A673 (cell line): ENCODE measurements around the gene TMEM232. TPM values are rescaled to one million over a fixed set of nuclear protein-coding genes. Genes with fewer than 3 reads are reported as not detected.

Experiments
- BruUV-seq: library from RNA; stranded (reverse); fragments of 400-500 nt; replicated peaks from 2 replicates; lab custom pipeline; 2021; lab: Mats Ljungman, UMichigan
- CTCF ChIA-PET: fragments of 300-600 bp; sonication (Branson Sonifier 250); formaldehyde crosslinking; loops from one replicate; lab custom pipeline; 2022; ENCODE audit warnings: antibody characterized with exemption; lab: Charles Lee
- POLR2A ChIA-PET: fragments of 300-600 bp; sonication (Branson Sonifier 250); formaldehyde crosslinking; loops from one replicate; lab custom pipeline; 2022; ENCODE audit warnings: antibody characterized with exemption; ENCODE audit not compliant: low non-redundant PET; lab: Charles Lee
- DNase-seq: peaks from one replicate; pipeline ENCODE4 v3.0.0-alpha.2; 2015; ENCODE audit warnings: low spot score
- H3K27ac ChIP-seq: fragments of 200-600 bp; sonication (generic); 2 replicates; pipeline ENCODE4 v1.5.1; 2016; ENCODE audit warnings: mixed run types, low read depth, mild to moderate bottlenecking, mixed read lengths, antibody characterized with exemption, low read length; ENCODE audit not compliant: poor library complexity, severe bottlenecking
- H3K27me3 ChIP-seq: fragments of 200-600 bp; sonication (generic); replicated peaks from 2 replicates; pipeline ENCODE4 v1.6.1; 2017; ENCODE audit warnings: mixed run types, low read depth, mild to moderate bottlenecking, mixed read lengths, antibody characterized with exemption, low read length; ENCODE audit not compliant: insufficient read depth, poor library complexity
- H3K36me3 ChIP-seq: fragments of 200-600 bp; sonication (generic); 2 replicates; pipeline ENCODE4 v1.6.1; 2016; ENCODE audit warnings: mixed run types, mild to moderate bottlenecking, mixed read lengths, antibody characterized with exemption, low read length; ENCODE audit not compliant: insufficient read depth, poor library complexity, severe bottlenecking
- H3K4me1 ChIP-seq: fragments of 200-600 bp; sonication (generic); 2 replicates; pipeline ENCODE4 v1.6.1; 2017; ENCODE audit warnings: mixed run types, mild to moderate bottlenecking, mixed read lengths, antibody characterized with exemption, low read length; ENCODE audit not compliant: insufficient read depth, poor library complexity, severe bottlenecking
- H3K4me3 ChIP-seq: fragments of 200-600 bp; sonication (generic); 2 replicates; pipeline ENCODE4 v1.5.1; 2016; ENCODE audit warnings: low read depth, mixed run types, mild to moderate bottlenecking, mixed read lengths, low read length; ENCODE audit not compliant: poor library complexity, severe bottlenecking
- H3K9me3 ChIP-seq: fragments of 200-600 bp; sonication (generic); 2 replicates; pipeline ENCODE4 v1.6.1; 2016; ENCODE audit warnings: mixed run types, low read depth, mild to moderate bottlenecking, mixed read lengths, antibody characterized with exemption, low read length; ENCODE audit not compliant: poor library complexity, severe bottlenecking
- EZH2 ChIP-seq: fragments of 200-600 bp; sonication (generic); IDR thresholded peaks from 2 replicates; pipeline ENCODE4 v1.6.1; 2017; ENCODE audit warnings: borderline replicate concordance, low read depth, mild to moderate bottlenecking, mixed read lengths, antibody characterized with exemption, low read length; ENCODE audit not compliant: poor library complexity, severe bottlenecking
- intact Hi-C: fragments of 100-400 bp; cut with micrococcal nuclease; formaldehyde crosslinking; loops from one replicate; pipeline ENCODE4 v1.10.0; 2022; ENCODE audit not compliant: unreplicated experiment
- total RNA-seq: library from RNA; stranded (reverse); gene quantifications from 2 replicates; pipeline ENCODE4 v1.2.3, GENCODE V29; 2021
- TF ChIP-seq, protein P1 (sequence below): fragments of 300-800, 200-600 bp; sonication (generic); conservative IDR thresholded peaks from 2 replicates; pipeline ENCODE4 v1.5.1; 2017; ENCODE audit warnings: low read depth, mild to moderate bottlenecking, antibody characterized with exemption, low read length, moderate library complexity, mixed read lengths

Gene TMEM232
- total RNA-seq, 1 experiment from 2014 or later = 0.82 TPM

DNA sequence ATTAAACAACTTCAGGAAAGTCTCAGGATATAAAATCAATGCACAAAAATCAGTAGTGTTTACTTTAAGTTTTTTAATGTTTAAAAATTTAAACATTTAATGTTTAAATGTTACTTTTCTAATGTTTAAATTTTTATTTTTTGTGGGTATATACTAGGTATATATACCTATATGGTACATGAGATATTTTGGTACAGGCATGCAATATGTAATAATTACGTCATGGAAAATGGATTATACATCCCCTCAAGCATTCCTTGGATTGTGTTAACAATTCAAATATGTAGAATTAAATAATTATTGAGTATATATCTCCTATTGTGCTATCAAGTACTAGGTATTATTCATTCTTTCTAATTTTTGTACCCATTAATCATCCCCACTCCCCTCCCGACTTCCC, 291.3 kb downstream of the TMEM232 start:
- Histone ChIP-seq H3K27me3 (no peaks in the 10 kb centered on the region), H3K4me3 (no peak overlapping the region), H3K4me1 (no peaks in the 10 kb centered on the region), H3K9me3 (peaks cover 6% of the 10 kb centered on the region), H3K36me3 (no peaks in the 10 kb centered on the region), H3K27ac (no peak overlapping the region)
- intact Hi-C loops = no loop called here
- no peak for DNase-seq
- no TSS peak for BruUV-seq
- ChIA-PET POLR2A (no interaction called here), CTCF (no interaction called here)
- TF ChIP-seq, protein P1, sequence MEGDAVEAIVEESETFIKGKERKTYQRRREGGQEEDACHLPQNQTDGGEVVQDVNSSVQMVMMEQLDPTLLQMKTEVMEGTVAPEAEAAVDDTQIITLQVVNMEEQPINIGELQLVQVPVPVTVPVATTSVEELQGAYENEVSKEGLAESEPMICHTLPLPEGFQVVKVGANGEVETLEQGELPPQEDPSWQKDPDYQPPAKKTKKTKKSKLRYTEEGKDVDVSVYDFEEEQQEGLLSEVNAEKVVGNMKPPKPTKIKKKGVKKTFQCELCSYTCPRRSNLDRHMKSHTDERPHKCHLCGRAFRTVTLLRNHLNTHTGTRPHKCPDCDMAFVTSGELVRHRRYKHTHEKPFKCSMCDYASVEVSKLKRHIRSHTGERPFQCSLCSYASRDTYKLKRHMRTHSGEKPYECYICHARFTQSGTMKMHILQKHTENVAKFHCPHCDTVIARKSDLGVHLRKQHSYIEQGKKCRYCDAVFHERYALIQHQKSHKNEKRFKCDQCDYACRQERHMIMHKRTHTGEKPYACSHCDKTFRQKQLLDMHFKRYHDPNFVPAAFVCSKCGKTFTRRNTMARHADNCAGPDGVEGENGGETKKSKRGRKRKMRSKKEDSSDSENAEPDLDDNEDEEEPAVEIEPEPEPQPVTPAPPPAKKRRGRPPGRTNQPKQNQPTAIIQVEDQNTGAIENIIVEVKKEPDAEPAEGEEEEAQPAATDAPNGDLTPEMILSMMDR = no peak
- no peak for TF ChIP-seq EZH2

DNA sequence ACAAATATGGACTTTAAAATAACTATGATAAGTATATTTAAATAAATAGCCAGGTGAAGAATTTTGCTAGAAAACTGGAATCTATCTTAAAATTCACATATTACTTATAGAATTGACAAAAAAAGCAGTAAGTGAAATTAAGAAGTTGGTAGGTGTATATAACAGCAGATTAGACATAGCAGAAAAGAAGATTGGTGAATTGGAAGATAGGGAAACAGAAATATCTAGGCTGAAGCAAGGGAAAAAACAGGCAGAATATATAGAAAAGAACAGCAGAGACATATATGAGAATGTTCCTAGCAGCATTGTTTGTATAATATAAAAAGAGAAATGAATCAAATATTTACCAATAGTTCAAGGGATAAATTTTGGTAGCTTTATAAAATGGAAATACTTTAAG, 294.9 kb downstream of the TMEM232 start:
- no peaks in the 10 kb centered on the region for H3K36me3 ChIP-seq
- intact Hi-C loops = no loop called here
- CTCF ChIA-PET = no interaction called here

DNA sequence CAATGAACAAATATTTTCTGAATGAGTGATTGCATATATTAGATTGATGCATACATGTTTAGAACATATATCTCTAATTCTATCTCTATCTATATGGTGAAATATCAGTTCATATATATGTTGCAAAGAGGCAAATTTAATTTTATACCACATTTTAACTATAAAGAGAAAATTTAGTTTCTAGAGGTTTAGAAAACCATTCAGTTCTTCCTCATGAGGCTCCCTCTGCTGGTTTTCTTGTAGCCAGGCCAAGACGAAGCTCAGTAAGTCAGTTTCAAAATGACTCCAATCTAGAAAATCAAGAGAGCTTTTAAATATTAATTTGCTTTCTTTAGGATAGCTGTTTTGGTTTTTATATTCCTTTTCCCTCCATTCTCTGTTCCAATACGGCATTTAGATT, 312.1 kb downstream of the TMEM232 start:
- Histone ChIP-seq H3K4me3 (no peak overlapping the region), H3K27me3 (no peaks in the 10 kb centered on the region), H3K9me3 (no peaks in the 10 kb centered on the region), H3K4me1 (no peaks in the 10 kb centered on the region), H3K27ac (no peak overlapping the region), H3K36me3 (no peaks in the 10 kb centered on the region)
- ChIA-PET POLR2A (no interaction called here), CTCF (interaction anchor here (0.6 to 0.7 kb wide), 2 partner anchors 13 to 82 kb away, joined by 3 to 4 read pairs; no protein-coding TSS in a partner anchor)
- intact Hi-C loops = no loop called here
- no peak for TF ChIP-seq EZH2
- TF ChIP-seq, protein P1 = peak; percentile 64
- DNase-seq = peak; percentile 18
- BruUV-seq = no TSS peak

More for the DNA sequence above, 294.9 kb downstream of the TMEM232 start:
- TF ChIP-seq, protein P1 = no peak
- no peak for TF ChIP-seq EZH2
- BruUV-seq = no TSS peak
- Histone ChIP-seq H3K4me3 (no peak overlapping the region), H3K27me3 (no peaks in the 10 kb centered on the region), H3K9me3 (peaks cover 6% of the 10 kb centered on the region), H3K27ac (no peak overlapping the region), H3K4me1 (no peaks in the 10 kb centered on the region)
- no peak for DNase-seq
- POLR2A ChIA-PET = no interaction called here
